Measurements from ENCODE around the gene IGIP.

The IGIP gene

GRCh38 chr5:140111859-140112551 lies 13.7 kb upstream of the IGIP start:
- no peak for DNase-seq

DNA sequence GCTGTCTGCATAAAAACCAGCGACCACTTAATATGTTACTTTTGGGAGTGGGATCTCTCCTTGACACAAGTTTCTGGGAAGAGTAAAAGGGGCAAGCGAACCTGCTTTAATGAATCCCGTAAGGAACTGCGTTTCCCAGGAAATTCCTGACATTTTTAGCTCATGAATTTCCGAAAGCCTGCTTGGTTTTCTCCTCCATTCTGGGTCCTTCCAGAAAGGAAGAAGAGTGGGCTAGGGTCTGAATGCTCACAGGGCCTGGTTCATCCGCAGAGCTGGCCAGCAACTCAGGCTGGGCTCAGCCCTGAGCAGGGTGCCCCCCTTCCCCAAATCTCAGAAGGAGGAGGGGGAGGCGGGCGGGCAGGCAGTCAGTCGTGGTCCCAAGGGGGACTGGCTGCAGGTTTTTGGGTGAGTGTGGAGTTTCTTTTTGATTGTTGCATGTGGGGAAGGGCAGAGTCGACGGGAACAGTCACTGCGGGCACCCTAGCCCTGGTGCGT lies 13.0 kb upstream of the IGIP start:
- DNase-seq, result no peak

DNA sequence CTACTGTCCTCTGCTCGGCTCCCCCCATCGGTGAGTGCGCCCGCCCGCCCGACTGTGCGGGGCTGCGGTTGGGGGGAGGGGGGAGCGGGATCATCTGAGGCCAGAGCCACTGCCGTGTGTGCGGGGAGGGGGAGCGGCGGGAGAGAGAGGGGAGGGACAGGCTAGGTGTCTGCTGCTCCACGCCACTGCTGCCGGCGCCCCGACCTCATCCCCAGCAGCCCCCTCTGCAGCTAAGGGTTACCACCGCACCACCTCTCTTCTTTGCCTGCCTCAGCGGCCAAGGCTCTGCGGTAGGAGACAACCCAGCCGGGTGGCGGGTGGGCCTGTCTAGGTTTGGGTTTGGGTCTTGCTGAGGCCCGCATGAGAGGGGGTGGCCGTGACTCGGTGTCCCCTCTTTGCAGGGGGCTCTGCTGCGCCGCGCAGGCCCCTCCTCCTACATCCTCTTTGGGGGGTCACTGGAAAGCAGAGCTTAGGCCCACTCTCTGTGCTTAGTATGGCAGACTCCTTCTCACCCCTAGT lies 12.5 kb upstream of the IGIP start:
- DNase-seq, result no peak

- peak; percentile 80 for DNase-seq
These were observed 12.0 kb upstream of the IGIP start, which contains the start of gene PURA for GRCh38 chr5:140113699-140114263. Gene PURA, plus strand, starts transcription at chr5:140114109. Its CDS starts 73 bp downstream, at chr5:140114182.

DNA sequence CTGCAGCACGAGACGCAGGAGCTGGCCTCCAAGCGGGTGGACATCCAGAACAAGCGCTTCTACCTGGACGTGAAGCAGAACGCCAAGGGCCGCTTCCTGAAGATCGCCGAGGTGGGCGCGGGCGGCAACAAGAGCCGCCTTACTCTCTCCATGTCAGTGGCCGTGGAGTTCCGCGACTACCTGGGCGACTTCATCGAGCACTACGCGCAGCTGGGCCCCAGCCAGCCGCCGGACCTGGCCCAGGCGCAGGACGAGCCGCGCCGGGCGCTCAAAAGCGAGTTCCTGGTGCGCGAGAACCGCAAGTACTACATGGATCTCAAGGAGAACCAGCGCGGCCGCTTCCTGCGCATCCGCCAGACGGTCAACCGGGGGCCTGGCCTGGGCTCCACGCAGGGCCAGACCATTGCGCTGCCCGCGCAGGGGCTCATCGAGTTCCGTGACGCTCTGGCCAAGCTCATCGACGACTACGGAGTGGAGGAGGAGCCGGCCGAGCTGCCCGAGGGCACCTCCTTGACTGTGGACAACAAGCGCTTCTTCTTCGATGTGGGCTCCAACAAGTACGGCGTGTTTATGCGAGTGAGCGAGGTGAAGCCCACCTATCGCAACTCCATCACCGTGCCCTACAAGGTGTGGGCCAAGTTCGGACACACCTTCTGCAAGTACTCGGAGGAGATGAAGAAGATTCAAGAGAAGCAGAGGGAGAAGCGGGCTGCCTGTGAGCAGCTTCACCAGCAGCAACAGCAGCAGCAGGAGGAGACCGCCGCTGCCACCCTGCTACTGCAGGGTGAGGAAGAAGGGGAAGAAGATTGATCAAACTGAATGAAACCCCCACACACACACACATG lies 11.2 kb upstream of the IGIP start:
- no peak for DNase-seq

- no peak for DNase-seq
These were observed 10.6 kb upstream of the IGIP start for GRCh38 chr5:140115186-140115500.

- no peak for DNase-seq
These were observed 9.0 kb upstream of the IGIP start for GRCh38 chr5:140116716-140117115.

DNA sequence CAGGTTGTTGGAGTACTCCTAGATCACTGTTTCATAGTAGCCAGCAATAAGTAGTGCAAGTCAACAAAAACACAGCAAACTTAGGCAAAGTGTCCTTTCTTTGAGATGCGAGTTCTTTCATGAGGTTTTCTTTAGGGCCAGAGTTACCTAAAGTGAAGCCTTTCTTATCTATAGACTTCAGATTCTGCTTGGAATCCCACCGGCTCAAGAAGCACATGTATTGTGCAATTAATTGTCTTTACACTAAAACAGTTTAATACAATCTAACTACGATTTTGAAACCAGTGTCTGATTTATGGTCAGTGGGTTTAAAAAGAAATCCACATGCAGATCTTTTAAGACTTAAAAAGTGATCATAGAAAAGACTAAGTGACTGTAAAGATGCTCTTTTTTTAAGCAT lies 8.2 kb upstream of the IGIP start:
- DNase-seq, result no peak

GRCh38 chr5:140118302-140118936 lies 7.3 kb upstream of the IGIP start:
- no peak for DNase-seq

GRCh38 chr5:140126315-140127012 lies 727 bp downstream of the IGIP start:
- no peak for DNase-seq

GRCh38 chr5:140128376-140128775 lies 2.6 kb downstream of the IGIP start:
- DNase-seq, result no peak

DNA sequence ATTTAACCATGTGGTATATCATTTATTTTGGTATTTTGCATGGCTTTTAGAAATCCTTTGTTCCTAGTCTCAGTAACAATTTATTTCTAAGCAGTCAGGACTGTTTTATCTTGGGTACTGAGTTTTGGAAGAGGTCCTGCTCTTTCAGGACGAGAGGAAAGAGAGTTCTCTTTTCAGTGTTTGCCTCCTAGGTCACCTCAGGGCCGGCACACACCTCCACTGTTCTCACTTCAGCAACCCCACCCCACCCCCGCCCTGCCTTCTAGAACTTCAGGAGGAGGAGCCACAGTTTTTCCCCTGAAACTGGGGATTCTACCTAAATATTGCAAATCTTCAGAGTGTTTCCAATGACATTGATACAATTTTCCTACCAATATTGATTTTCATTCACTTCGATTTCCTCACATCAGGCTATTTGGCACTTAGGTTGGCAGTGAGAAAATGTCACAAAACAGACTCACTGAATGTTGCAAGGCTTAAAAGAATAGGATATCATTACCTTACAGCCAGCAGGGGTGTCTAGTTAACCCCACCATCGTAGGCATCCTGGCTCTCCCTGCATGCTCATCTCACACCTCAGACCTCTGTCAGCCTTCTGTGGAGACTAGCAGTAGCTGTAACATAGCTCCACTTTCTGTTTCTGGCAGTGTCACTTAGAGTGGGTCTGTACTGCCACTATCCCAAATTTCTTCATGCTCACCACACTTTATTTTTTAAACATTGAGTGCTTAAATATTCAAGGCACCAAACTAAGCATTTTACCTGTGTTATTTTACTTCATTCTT lies 5.4 kb downstream of the IGIP start:
- DNase-seq, result no peak

GRCh38 chr5:140131967-140132409 lies 6.3 kb downstream of the IGIP start:
- DNase-seq, result no peak

DNA sequence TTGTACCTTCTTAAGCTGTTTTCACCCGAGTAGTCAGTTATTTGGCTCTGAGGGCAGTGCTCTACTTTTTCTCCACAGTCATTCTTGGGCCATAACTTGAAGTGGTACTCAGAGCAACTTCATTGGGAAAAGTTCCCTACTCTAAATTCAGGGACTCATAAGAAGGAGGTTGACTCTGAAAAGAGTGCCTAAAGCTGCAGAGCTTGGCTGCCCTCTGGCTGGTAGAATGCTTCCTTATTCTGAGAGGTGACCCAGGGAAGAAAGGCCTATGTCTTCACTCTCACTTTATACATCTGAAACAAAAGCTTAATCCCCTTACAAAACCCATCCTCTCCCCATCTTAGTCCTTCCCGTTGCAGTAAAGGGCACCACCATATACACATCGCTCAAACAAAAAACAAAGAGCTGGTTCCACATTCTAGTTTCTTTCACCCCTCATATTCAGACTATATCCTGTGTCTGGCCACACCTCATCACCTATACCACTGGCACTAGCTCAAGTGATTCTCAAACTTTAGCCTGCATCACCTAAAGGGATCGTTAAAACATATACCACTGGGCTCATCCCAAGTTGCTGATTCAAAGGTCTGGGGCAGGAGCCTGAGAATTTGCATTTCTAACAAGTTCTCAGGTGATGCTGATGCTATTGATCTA lies 7.9 kb downstream of the IGIP start:
- no peak for DNase-seq

DNA sequence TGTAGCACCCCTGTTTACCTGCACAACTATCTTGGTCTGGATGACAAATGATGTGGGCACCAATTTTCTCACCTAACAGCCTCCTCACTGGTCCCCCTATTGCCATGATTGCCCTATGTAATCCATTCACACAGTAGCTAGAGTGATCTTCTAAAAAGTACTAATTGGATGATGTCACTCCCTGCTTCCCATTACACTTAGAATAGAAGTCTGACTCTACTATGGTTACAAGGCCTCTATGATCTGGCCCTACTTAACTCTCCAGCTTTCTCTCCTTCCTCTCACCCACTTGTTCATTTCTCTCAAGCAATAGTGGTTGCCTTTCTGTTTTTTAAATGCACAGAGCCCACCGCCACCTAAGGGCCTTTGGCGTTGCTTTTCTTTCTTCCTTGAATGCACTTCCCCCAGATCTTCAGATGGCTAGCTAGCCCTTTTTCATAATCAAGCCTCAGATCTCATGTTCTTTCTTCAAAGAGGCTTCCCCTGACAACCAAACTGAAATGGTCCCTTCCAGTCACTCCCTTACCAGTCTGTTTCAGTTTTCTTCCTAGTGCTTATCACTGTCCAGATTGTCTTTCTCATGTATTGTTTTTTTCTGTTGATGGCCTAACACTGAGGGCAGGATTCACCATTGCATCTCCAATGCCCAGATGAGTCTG lies 8.7 kb downstream of the IGIP start:
- no peak for DNase-seq

- DNase-seq, result no peak
These were observed 9.4 kb downstream of the IGIP start for GRCh38 chr5:140135127-140135526.

DNA sequence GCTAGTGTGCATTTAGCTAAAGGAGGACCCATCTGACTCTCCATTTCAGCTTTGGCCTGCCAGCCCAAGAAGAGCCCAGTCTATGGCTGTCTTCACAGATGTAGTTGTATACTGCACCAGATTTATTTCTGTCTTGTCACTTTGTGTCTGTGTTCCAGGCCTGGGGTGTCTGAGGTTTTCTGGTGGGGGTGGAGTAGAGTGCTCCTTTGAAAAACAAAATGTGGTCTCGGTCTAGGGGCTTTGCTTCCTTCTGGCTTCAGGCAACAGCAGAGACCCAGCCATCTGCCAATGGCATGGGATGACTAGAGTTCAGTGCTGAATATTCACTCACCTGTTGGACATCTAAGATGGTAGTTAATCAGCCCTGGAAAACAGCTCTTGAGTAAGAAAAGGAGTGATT lies 10.9 kb downstream of the IGIP start:
- no peak for DNase-seq

DNA sequence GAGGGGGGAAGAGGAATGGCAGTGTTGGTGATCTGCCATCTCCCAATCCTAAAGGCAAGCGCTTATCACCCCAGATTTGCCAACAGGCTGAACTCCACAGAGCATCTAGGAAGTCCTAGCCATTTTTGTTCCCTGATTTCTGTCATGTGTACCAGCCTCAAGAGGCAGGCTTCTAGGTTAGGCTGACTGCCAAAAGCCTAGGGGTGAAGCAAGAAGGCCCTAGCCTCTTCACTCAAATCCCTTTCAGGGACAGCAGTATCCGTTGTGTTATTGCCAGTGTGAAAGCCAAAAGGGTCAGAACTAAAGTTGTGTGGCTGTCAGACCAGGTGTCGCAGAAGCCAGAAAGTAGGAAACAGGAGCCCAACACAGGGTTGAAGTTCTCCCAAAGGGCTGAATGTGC lies 14.7 kb downstream of the IGIP start:
- DNase-seq, result no peak

- no peak for DNase-seq
These were observed 15.5 kb downstream of the IGIP start for GRCh38 chr5:140141241-140141640.

- DNase-seq, result no peak
These were observed 16.5 kb downstream of the IGIP start for GRCh38 chr5:140142246-140142645.

GRCh38 chr5:140142856-140143255 lies 17.1 kb downstream of the IGIP start:
- no peak for DNase-seq

All from NCI-H510A (cell line).